ENCODE results near the gene NDRG3.

DNA sequence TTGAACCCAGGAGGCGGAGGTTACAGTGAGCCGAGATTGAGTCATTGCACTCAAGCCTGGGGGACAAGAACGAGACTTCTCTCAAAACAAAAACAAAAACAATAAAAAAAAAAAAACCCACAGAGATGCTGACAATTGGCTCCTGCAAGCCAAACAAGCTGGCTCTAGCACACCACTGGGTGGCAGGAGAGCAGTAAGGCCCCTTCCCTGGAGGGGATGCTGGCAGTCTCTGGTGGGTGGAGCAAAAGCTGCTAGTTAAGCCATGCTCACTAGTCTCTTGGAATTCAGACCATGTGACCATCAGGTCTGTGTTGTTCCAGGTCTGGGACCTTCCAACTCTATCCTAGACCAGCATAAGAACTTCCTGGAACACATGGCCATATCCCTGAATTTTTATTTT, 46.5 kb upstream of the NDRG3 start:
- TF ChIP-seq GATA3 (IDR thresholded peaks at IDR 0.05; ENCODE audit: low read depth, low read length) (no peak), GATA2 (IDR thresholded peaks at IDR 0.05; ENCODE audit: low read depth, low read length) (no peak)

All from SH-SY5Y (cell line).